GM12878 (cell line): ENCODE data around the gene DENND1A.

ENCODE experiments used
- CREB1 ChIP-seq: IDR thresholded peaks from 2 replicates; pipeline ENCODE4 v1.6.1; 2012; ENCODE audit warnings: low read depth, mild to moderate bottlenecking, inconsistent platforms
- CTCF ChIP-seq, 3 experiments: IDR thresholded peaks in 2 of 3; conservative IDR thresholded peaks in 1 of 3; 2 replicates each; pipeline ENCODE4 v1.5.1; 2011; ENCODE audit warnings: low read depth in 3 of 3, low read length in 3 of 3, mild to moderate bottlenecking in 3 of 3, control low read depth in 2 of 3, moderate library complexity in 2 of 3, inconsistent platforms in 1 of 3, mixed read lengths in 1 of 3; ENCODE audit not compliant: control insufficient read depth in 2 of 3, insufficient read depth in 1 of 3; ENCODE audit errors: extremely low read depth in 1 of 3
- JUND ChIP-seq: IDR thresholded peaks from 2 replicates; pipeline ENCODE4 v1.6.1; 2012; ENCODE audit warnings: low read depth, mild to moderate bottlenecking, low read length, improper control_type of control experiment, moderate library complexity
- KDM1A ChIP-seq: fragments of 200-600 bp; sonication (generic); IDR thresholded peaks from 2 replicates; pipeline ENCODE4 v1.6.1; 2016; ENCODE audit warnings: borderline replicate concordance
- POLR2AphosphoS5 ChIP-seq: IDR thresholded peaks from 2 replicates; pipeline ENCODE4 v1.6.1; 2011; ENCODE audit warnings: mild to moderate bottlenecking, low read length, inconsistent platforms
- SMAD1 ChIP-seq: fragments of 450-650 bp; IDR thresholded peaks from 2 replicates; pipeline ENCODE4 v1.6.1; 2018; ENCODE audit warnings: mild to moderate bottlenecking, low read depth; ENCODE audit not compliant: partially characterized antibody
- TF ChIP-seq, protein P1 (sequence below): IDR thresholded peaks from 2 replicates; pipeline ENCODE4 v1.6.1; 2011; ENCODE audit warnings: low read depth, mild to moderate bottlenecking, low read length, moderate library complexity, borderline replicate concordance; ENCODE audit errors: extremely low read depth

DNA sequence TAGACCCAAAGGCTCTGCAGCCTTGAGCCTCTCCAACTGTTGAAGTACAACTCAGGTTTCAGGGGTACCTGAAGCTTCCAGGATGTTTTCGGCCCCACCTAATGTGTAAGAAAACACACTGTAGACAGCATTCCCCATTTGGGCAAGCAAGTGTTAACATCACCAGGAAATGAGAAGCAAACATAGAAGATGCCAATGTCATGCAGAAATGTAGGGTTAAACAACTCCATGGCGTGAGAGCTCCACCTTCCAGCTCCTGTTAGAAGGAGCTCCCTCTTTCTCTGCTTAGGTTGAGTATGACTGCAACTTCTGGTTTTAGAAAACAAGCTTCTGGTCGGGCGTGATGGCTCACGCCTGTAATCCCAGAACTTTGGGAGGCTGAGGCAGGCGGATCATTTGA lies 31.0 kb upstream of the DENND1A start:
- TF ChIP-seq CTCF (IDR thresholded peaks at IDR 0.05 in 2 of 3, conservative IDR thresholded peaks at IDR 0.05 in 1 of 3; ENCODE audit: control insufficient read depth in 2 of 3, extremely low read depth in 1 of 3, insufficient read depth in 1 of 3, low read depth in 3 of 3, low read length in 3 of 3), result no peak
- no peak for TF ChIP-seq POLR2AphosphoS5
- no peak for TF ChIP-seq SMAD1
- no peak for TF ChIP-seq JUND
- no peak for TF ChIP-seq KDM1A
- TF ChIP-seq CREB1, result no peak
- TF ChIP-seq, protein P1, sequence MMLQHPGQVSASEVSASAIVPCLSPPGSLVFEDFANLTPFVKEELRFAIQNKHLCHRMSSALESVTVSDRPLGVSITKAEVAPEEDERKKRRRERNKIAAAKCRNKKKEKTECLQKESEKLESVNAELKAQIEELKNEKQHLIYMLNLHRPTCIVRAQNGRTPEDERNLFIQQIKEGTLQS, result no peak
